Measurements from ENCODE around the gene FBXL19. TPM values are rescaled to one million over a fixed set of nuclear protein-coding genes. Genes with fewer than 3 reads are reported as not detected.

FBXL19 gene
- total RNA-seq, 2 donors from 2014 or later = 21.9 to 44.8 TPM

DNA sequence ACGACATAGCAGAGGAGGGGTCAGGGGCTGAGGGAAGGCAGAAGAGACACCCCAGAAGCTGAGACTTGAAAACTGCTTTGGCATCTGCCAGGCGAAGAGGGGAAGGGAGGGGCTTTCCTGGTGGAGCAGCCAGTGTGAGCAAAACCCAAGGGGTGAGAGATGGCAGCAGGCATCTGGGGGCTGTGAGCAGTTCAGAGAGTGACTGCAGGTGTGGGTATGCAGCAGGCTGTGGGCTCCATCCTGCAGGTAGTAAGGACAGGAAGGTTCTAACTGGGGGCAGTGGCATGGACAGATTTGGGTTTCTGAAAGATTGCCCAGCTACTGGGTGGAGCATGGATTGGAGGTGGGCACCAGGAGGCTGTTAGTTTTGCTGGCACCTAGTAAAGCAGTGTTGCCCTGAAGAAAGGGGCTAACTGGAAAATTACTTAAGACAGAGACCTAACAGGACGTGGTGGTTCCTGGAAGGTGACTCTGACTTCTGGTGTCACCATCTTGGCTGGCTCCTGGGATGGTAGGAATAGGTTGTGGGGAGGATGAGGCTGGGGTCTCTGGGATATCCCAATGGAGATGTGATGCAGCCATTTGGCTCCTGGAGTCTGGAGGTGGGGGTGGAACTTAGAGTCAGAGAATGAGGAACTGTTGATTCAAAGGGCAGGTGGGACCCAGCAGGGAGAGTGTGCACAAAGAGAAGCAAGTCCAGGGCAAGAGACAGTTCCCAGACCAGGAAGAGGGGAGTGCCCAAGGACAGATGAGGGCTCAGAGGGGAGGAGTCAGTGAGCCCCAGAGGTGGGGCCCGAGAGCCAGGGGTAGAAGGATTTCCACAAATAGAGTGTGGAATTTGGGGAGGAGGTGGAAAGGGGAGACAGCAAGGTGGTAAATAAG, 40.7 kb upstream of the FBXL19 start:
- Histone ChIP-seq H3K27me3 (no peaks in the 10 kb centered on the region), H3K36me3 (peaks cover 8% of the 10 kb centered on the region), H3K27ac (no peak overlapping the region), H3K9ac (ENCODE audit: low read depth in 2 of 2, low read length in 2 of 2) (peak overlapping the region in 1 of 2 donors; percentile 63), H3K4me3 (no peak overlapping the region), H3K4me1 (peaks cover 3% of the 10 kb centered on the region), H3K9me3 (no peaks in the 10 kb centered on the region)
- intact Hi-C loops (cut with DNase I) = no loop called here
- TF ChIP-seq, protein P1, sequence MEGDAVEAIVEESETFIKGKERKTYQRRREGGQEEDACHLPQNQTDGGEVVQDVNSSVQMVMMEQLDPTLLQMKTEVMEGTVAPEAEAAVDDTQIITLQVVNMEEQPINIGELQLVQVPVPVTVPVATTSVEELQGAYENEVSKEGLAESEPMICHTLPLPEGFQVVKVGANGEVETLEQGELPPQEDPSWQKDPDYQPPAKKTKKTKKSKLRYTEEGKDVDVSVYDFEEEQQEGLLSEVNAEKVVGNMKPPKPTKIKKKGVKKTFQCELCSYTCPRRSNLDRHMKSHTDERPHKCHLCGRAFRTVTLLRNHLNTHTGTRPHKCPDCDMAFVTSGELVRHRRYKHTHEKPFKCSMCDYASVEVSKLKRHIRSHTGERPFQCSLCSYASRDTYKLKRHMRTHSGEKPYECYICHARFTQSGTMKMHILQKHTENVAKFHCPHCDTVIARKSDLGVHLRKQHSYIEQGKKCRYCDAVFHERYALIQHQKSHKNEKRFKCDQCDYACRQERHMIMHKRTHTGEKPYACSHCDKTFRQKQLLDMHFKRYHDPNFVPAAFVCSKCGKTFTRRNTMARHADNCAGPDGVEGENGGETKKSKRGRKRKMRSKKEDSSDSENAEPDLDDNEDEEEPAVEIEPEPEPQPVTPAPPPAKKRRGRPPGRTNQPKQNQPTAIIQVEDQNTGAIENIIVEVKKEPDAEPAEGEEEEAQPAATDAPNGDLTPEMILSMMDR (IDR thresholded peaks at IDR 0.05) = no peak
- peak; percentile 50 for DNase-seq

DNA sequence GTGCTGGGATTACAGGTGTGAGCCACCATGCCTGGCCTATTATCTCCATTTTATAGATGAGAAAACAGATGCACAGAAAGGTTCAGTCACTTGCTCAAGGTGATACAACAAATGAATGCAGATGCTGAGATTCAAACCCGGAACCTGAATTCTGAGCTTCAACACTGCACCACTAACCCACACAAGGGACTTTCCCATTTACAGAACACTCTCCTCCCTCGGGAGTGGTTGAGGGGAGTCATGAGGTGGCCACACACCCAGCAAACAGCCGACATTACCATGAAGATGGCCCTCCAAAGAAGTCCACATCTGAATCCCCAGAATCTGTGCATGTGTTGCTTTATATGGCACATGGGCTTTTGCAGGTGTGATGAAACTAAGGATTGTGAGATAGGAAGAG, 38.6 kb upstream of the FBXL19 start:
- peaks cover 8% of the 10 kb centered on the region for H3K36me3 ChIP-seq

DNA sequence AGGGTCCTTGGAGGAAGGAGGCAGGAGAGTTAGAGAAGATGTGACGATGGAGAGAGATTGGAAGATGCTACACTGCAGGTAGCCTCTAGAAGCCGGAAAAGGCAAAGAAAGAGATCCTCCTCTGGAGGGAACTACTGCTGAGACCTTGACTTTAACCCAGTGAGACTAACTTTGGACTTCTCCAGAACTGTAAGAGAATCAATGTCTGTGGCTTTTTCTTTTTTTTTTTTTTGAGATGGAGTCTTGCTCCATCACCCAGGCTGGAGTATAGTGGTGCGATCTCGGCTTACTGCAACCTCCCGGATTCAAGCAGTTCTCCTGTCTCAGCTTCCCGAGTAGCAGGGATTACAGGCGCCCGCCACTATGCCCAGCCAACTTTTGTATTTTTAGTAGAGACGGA, 38.2 kb upstream of the FBXL19 start:
- Histone ChIP-seq H3K9ac (ENCODE audit: low read depth in 2 of 2, low read length in 2 of 2) (no peak overlapping the region), H3K27me3 (no peaks in the 10 kb centered on the region), H3K36me3 (peaks cover 8% of the 10 kb centered on the region), H3K9me3 (no peaks in the 10 kb centered on the region), H3K27ac (no peak overlapping the region), H3K4me3 (no peak overlapping the region), H3K4me1 (peaks cover 3% of the 10 kb centered on the region)
- TF ChIP-seq, protein P1 (IDR thresholded peaks at IDR 0.05) = no peak
- DNase-seq = no peak
- intact Hi-C loops (cut with DNase I) = no loop called here

More for the DNA sequence above, 38.6 kb upstream of the FBXL19 start:
- no peak overlapping the region for H3K4me3 ChIP-seq
- TF ChIP-seq, protein P1 (IDR thresholded peaks at IDR 0.05) = no peak
- H3K9ac ChIP-seq (ENCODE audit: low read depth in 2 of 2, low read length in 2 of 2) = no peak overlapping the region
- H3K4me1 ChIP-seq = peaks cover 3% of the 10 kb centered on the region
- no peak overlapping the region for H3K27ac ChIP-seq
- intact Hi-C loops (cut with DNase I) = no loop called here
- H3K27me3 ChIP-seq = no peaks in the 10 kb centered on the region
- DNase-seq = no peak
- H3K9me3 ChIP-seq = no peaks in the 10 kb centered on the region

DNA sequence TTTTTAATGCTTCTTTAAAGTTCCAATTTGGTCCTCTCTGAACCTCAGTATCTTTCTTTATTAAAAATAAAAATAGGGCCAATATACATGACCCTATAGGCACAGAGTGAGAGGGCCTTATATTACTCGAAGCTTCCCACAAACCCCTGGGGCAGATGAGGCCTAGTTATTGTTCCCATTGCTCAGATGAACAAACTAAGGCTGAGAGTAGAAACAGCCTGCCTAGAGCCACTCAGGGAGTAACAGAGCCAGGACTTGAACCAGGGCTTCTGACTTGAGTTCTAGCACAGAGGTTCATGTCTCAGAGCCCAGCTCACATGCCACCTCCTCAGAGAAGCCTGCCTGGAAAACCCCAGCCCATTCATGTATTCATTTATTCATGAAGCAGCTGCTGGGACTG, 37.2 kb upstream of the FBXL19 start:
- Histone ChIP-seq H3K9ac (ENCODE audit: low read depth in 2 of 2, low read length in 2 of 2) (no peak overlapping the region), H3K4me1 (peaks cover 3% of the 10 kb centered on the region), H3K9me3 (no peaks in the 10 kb centered on the region), H3K27ac (no peak overlapping the region), H3K27me3 (no peaks in the 10 kb centered on the region), H3K4me3 (no peak overlapping the region), H3K36me3 (peaks cover 8% of the 10 kb centered on the region)
- TF ChIP-seq, protein P1 (IDR thresholded peaks at IDR 0.05) = no peak
- intact Hi-C loops (cut with DNase I) = no loop called here
- no peak for DNase-seq

DNA sequence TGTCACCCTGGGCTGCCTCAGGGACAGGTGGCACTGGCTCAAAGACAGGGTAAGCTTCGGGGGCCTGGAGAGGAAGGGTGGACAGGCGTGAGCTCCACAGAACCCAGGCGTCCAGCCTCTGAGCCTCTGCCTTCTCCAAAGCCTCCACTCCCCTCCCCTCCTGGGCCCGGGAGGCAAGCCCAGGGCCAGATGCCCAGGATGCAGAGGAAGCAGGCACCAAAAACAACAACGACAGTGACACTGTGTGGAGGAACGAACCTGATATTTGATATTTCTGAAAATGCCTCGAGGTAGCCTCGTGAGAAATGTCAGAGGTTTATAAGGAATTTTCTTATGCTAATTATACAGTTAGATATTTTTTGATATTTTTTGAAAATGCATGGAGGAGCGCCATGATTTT, 35.4 kb upstream of the FBXL19 start:
- Histone ChIP-seq H3K4me3 (no peak overlapping the region), H3K4me1 (peaks cover 2% of the 10 kb centered on the region), H3K9ac (ENCODE audit: low read depth in 2 of 2, low read length in 2 of 2) (no peak overlapping the region), H3K27me3 (no peaks in the 10 kb centered on the region), H3K9me3 (no peaks in the 10 kb centered on the region), H3K36me3 (peaks cover 8% of the 10 kb centered on the region), H3K27ac (no peak overlapping the region)
- TF ChIP-seq, protein P1 (IDR thresholded peaks at IDR 0.05) = no peak
- intact Hi-C loops (cut with DNase I) = no loop called here
- no peak for DNase-seq

All from colonic mucosa (tissue), 4 donors.